ENCODE results near the gene C10orf88.
"Not testable (repeated sequence)": the region's sequence is repeated elsewhere in the genome, so short reads cannot be mapped to it uniquely, and the experiment has no call there.

The C10orf88 gene

GRCh38 chr10:122910310-122910709 is 43.7 kb downstream of the C10orf88 start, which contains the start of gene FAM24A:
Gene FAM24A (plus strand): TSS chr10:122910610. CDS start chr10:122911635, 1,025 bp downstream.
- in situ Hi-C loops (cut with HindIII; ENCODE audit: low pct_ligation_motif_present, low sequenced_read_pairs): no loop called here
- Histone ChIP-seq H3K27ac (no peak within 1 kb of the TSS), H3K36me3 (replicated peaks) (no peaks in the 10 kb centered on the region), H3K27me3 (replicated peaks) (no peaks in the 10 kb centered on the region), H3K4me3 (ENCODE audit: low read depth, low read length) (no peak within 1 kb of the TSS)
- TF ChIP-seq, protein P1, sequence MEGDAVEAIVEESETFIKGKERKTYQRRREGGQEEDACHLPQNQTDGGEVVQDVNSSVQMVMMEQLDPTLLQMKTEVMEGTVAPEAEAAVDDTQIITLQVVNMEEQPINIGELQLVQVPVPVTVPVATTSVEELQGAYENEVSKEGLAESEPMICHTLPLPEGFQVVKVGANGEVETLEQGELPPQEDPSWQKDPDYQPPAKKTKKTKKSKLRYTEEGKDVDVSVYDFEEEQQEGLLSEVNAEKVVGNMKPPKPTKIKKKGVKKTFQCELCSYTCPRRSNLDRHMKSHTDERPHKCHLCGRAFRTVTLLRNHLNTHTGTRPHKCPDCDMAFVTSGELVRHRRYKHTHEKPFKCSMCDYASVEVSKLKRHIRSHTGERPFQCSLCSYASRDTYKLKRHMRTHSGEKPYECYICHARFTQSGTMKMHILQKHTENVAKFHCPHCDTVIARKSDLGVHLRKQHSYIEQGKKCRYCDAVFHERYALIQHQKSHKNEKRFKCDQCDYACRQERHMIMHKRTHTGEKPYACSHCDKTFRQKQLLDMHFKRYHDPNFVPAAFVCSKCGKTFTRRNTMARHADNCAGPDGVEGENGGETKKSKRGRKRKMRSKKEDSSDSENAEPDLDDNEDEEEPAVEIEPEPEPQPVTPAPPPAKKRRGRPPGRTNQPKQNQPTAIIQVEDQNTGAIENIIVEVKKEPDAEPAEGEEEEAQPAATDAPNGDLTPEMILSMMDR (IDR thresholded peaks at IDR 0.05; ENCODE audit: low read depth, low read length, missing control alignments): no peak
- DNase-seq: no peak

DNA sequence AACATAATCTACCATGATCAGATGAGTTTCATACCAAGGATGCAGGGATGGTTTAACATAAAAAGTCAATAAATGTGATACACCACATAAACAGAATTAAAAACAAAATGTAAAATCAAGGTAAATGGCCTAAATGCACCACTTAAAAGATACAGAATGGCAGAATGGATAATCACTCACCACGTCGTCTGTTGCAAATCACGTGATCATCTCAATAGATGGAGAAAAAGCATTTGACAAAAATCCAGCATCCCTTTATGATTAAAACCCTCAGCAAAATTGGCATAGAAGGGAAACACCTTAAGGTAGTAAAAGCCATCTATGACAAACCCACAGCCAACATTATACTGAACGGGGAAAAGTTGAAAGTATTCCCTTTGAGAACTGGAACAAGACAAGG is 50.2 kb downstream of the C10orf88 start:
- H3K27ac ChIP-seq; DNase-seq; H3K4me3 ChIP-seq (ENCODE audit: low read depth, low read length); H3K36me3 ChIP-seq (replicated peaks); H3K27me3 ChIP-seq (replicated peaks); in situ Hi-C loops (cut with HindIII; ENCODE audit: low pct_ligation_motif_present, low sequenced_read_pairs): not testable (repeated sequence)

DNA sequence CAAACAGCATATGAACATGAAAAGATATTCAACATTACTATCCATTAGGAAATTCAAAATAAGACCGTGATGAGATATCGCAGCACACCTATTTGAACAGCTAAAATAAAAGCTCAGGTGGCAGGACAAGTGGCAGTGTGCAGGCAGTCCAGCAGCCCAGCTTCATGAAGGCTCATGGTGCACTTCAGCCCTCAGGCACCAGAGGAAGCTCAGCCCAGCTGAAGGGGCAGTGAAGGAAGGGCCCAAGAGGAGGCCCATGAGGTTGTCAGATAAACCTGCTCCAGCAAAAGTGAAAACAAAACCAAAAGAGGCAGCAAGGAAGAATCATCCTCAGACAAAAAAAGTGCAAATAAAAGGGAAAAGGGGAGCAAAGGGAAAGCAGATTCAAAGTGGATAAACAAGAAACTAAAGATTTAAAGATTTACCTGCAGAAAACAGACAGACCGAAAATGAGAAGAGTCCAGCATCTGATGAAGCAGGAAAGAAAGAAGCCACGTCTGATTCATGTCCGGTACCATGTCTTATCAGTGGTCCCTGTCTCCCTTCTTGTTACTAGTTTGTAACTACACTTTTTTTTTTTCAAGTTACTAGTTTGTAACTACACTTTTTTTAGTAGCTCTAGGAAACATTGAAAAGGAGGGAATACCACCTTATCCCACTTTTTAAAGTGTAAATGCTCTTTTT is 59.6 kb downstream of the C10orf88 start:
- H3K27ac ChIP-seq: no peak overlapping the region
- no peaks in the 10 kb centered on the region for H3K36me3 ChIP-seq (replicated peaks)
- no peak for DNase-seq
- no peaks in the 10 kb centered on the region for H3K27me3 ChIP-seq (replicated peaks)
- in situ Hi-C loops (cut with HindIII; ENCODE audit: low pct_ligation_motif_present, low sequenced_read_pairs): no loop called here
- no peak overlapping the region for H3K4me3 ChIP-seq (ENCODE audit: low read depth, low read length)
- TF ChIP-seq, protein P1 (IDR thresholded peaks at IDR 0.05; ENCODE audit: low read depth, low read length, missing control alignments): no peak

GRCh38 chr10:122884166-122884565 is 69.9 kb downstream of the C10orf88 start:
- no peak overlapping the region for H3K27ac ChIP-seq
- TF ChIP-seq, protein P1 (IDR thresholded peaks at IDR 0.05; ENCODE audit: low read depth, low read length, missing control alignments): no peak
- no peak for DNase-seq
- H3K27me3 ChIP-seq (replicated peaks): no peaks in the 10 kb centered on the region
- H3K4me3 ChIP-seq (ENCODE audit: low read depth, low read length): no peak overlapping the region
- no peaks in the 10 kb centered on the region for H3K36me3 ChIP-seq (replicated peaks)
- in situ Hi-C loops (cut with HindIII; ENCODE audit: low pct_ligation_motif_present, low sequenced_read_pairs): no loop called here

DNA sequence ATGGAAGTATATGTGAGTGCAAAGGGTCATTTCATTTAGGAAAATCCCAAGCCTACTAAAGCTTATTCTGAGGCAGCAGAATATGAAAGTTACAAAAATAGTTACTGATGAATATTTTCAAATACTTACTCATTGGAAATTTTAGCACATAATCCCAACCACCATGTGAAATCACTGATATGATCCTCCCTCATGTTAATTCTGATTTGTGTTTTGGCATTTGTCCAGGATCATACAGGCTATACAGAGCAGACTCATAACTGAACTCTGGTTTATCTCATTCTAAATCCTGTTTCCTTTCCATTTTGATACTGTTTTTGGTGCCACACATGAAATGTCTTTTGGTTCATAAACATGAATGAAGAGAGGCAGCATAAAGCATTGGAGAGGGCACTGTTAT is 71.3 kb downstream of the C10orf88 start:
- H3K27ac ChIP-seq: no peak overlapping the region
- no peak for DNase-seq
- H3K27me3 ChIP-seq (replicated peaks): no peaks in the 10 kb centered on the region
- in situ Hi-C loops (cut with HindIII; ENCODE audit: low pct_ligation_motif_present, low sequenced_read_pairs): no loop called here
- no peak overlapping the region for H3K4me3 ChIP-seq (ENCODE audit: low read depth, low read length)
- H3K36me3 ChIP-seq (replicated peaks): no peaks in the 10 kb centered on the region
- TF ChIP-seq, protein P1 (IDR thresholded peaks at IDR 0.05; ENCODE audit: low read depth, low read length, missing control alignments): no peak
